ENCODE measurements around the gene DNAJC6. TPM values are rescaled to one million over a fixed set of nuclear protein-coding genes. Genes with fewer than 3 reads are reported as not detected.

Gene DNAJC6
- total RNA-seq, 4 donors from 2014 or later: 0.10 to 0.75 (median 0.36) TPM; not detected in 1

DNA sequence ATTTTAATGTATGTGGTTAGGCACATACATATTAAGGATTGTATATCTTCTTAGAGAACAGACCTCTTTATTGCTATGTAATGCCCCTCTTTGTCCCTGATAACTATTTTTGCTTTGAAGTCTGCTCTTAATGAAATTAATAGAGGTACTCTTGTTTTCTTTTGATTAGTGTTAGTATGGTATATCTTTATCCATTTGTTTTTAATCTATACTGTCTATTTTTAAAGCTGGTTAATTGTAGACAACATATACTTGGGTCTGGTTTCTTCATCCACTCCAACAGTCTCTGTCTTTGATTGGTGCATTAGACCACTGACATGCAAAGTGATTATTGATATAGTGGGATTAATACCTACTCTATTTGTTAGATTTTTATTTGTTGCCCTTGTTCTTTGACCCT, 147.1 kb downstream of the DNAJC6 start:
- no peaks in the 10 kb centered on the region for H3K9me3 ChIP-seq
- intact Hi-C loops (cut with DNase I; ENCODE audit: low total_unique reads): no loop called here
- H3K27me3 ChIP-seq: no peaks in the 10 kb centered on the region
- in situ Hi-C loops (cut with MboI; ENCODE audit: low sequenced_read_pairs in 4 of 4): no loop called here
- H3K36me3 ChIP-seq: no peaks in the 10 kb centered on the region
- DNase-seq (no peak), ATAC-seq (no peak)
- H3K27ac ChIP-seq: no peak overlapping the region
- H3K4me1 ChIP-seq: no peaks in the 10 kb centered on the region
- no peak for TF ChIP-seq POLR2A (IDR thresholded peaks at IDR 0.05)
- TF ChIP-seq, protein P1, sequence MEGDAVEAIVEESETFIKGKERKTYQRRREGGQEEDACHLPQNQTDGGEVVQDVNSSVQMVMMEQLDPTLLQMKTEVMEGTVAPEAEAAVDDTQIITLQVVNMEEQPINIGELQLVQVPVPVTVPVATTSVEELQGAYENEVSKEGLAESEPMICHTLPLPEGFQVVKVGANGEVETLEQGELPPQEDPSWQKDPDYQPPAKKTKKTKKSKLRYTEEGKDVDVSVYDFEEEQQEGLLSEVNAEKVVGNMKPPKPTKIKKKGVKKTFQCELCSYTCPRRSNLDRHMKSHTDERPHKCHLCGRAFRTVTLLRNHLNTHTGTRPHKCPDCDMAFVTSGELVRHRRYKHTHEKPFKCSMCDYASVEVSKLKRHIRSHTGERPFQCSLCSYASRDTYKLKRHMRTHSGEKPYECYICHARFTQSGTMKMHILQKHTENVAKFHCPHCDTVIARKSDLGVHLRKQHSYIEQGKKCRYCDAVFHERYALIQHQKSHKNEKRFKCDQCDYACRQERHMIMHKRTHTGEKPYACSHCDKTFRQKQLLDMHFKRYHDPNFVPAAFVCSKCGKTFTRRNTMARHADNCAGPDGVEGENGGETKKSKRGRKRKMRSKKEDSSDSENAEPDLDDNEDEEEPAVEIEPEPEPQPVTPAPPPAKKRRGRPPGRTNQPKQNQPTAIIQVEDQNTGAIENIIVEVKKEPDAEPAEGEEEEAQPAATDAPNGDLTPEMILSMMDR (IDR thresholded peaks at IDR 0.05 in 4 of 5, conservative IDR thresholded peaks at IDR 0.05 in 1 of 5): no peak
- H3K4me3 ChIP-seq: no peak overlapping the region

DNA sequence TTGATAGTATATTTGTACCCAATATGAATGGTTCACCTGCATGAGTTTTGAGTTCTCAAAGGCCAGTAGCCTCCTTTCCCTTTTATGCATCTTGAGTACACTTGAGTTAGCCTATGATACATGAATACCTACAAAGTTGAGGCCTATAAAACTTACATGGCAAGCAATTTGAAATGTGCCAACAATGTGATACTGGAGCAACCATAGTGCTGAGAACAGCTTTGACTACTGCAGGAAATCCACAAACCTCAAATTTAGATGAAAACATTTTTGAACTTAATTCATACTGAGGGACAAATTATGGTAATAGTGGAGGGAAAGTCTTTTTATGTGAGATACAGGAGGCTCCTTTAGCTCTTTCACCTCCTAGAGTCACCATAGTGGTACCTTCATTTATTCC, 148.5 kb downstream of the DNAJC6 start:
- ATAC-seq (no peak), DNase-seq (no peak)
- Histone ChIP-seq H3K27me3 (no peaks in the 10 kb centered on the region), H3K36me3 (no peaks in the 10 kb centered on the region), H3K4me3 (no peak overlapping the region), H3K4me1 (no peaks in the 10 kb centered on the region), H3K27ac (no peak overlapping the region), H3K9me3 (no peaks in the 10 kb centered on the region)
- no peak for TF ChIP-seq POLR2A (IDR thresholded peaks at IDR 0.05)
- TF ChIP-seq, protein P1 (IDR thresholded peaks at IDR 0.05 in 4 of 5, conservative IDR thresholded peaks at IDR 0.05 in 1 of 5): no peak
- intact Hi-C loops (cut with DNase I; ENCODE audit: low total_unique reads) (no loop called here), in situ Hi-C loops (cut with MboI; ENCODE audit: low sequenced_read_pairs in 4 of 4) (no loop called here)

DNA sequence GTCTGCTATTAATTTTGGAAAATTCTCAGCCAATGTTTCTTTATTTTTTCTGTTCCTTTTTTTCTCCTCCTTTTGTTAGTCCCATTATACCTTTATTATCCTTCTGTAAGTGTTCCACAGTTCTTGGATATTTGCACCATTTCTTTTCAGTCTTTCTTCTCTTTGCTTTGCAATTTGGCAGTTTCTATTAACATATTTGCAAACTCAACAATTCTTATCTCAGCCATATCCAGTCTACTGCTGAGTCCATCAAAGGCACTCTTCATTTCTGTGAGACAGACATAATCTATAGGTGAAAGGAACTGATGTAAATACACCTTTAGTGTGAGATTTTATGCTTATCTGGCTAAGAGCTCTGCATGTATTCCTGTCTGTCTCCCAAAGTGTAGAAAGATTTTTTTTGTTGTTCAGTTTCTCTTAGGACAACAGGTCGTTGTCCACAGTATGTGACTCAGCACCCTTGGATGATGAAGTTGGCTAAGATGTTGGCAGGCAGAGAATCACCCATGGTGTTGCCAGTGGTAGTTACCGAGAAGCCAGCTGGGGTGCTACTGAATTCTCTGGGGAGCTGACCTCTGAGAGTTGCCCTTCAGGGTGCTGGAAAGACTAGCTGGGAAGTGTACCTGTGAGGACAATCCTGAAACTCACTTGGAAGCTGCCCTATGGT, 149.5 kb downstream of the DNAJC6 start:
- Histone ChIP-seq H3K27me3 (no peaks in the 10 kb centered on the region), H3K27ac (no peak overlapping the region), H3K36me3 (no peaks in the 10 kb centered on the region), H3K4me1 (no peaks in the 10 kb centered on the region), H3K4me3 (no peak overlapping the region), H3K9me3 (no peaks in the 10 kb centered on the region)
- TF ChIP-seq, protein P1 (IDR thresholded peaks at IDR 0.05 in 4 of 5, conservative IDR thresholded peaks at IDR 0.05 in 1 of 5): no peak
- TF ChIP-seq POLR2A (IDR thresholded peaks at IDR 0.05): no peak
- DNase-seq (no peak), ATAC-seq (no peak)
- in situ Hi-C loops (cut with MboI; ENCODE audit: low sequenced_read_pairs in 4 of 4) (no loop called here), intact Hi-C loops (cut with DNase I; ENCODE audit: low total_unique reads) (no loop called here)

DNA sequence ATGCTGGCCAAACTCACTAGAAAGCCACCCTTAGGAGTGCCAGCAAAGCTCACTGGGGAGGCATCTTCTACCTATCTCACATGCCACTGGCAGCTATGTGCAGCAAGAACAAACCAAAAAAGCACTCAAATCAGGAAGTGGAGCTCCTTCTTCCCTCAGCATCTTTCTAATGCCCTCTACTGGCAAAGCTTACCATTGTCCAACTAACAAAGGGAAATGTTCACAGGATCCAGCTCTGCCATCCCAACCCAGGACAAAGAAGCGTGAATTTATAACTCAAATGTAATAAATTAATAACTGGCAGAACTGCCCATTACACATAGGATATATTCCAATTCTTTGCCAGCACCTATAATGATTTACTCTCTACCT, 150.0 kb downstream of the DNAJC6 start:
- Histone ChIP-seq H3K4me3 (no peak overlapping the region), H3K36me3 (no peaks in the 10 kb centered on the region), H3K4me1 (no peaks in the 10 kb centered on the region), H3K27ac (no peak overlapping the region), H3K9me3 (no peaks in the 10 kb centered on the region), H3K27me3 (no peaks in the 10 kb centered on the region)
- TF ChIP-seq POLR2A (IDR thresholded peaks at IDR 0.05): no peak
- TF ChIP-seq, protein P1 (IDR thresholded peaks at IDR 0.05 in 4 of 5, conservative IDR thresholded peaks at IDR 0.05 in 1 of 5): peak in 2 of 5 experiments; percentile 10 to 31
- DNase-seq (no peak), ATAC-seq (no peak)
- intact Hi-C loops (cut with DNase I; ENCODE audit: low total_unique reads): no loop called here
- in situ Hi-C loops (cut with MboI; ENCODE audit: low sequenced_read_pairs in 4 of 4): no loop called here

Other genes with a start within 250 kb of the DNAJC6 start
- gene AK4, start 161.3 kb upstream of the DNAJC6 start, total RNA-seq: 1 to 10 TPM; 1.4 to 2.6 (median 1.8) TPM
- gene LEPR, start 111.1 kb downstream of the DNAJC6 start, total RNA-seq: 1 to 10 TPM; 4.0 to 7.4 (median 4.2) TPM
- 10 to 100 TPM; 25.0 to 34.2 (median 28.7) TPM for gene LEPROT, start 111.1 kb downstream of the DNAJC6 start, total RNA-seq